ENCODE data around the gene SEMA3A.

GRCh38 chr7:84210301-84210700, 15.7 kb upstream of the SEMA3A start:
- no peak for TF ChIP-seq EP300 (IDR thresholded peaks at IDR 0.05)
- TF ChIP-seq POLR2A (IDR thresholded peaks at IDR 0.05): no peak

Data from ovary (tissue), 1 donor.